ENCODE data around the gene ABCA6.

Gene ABCA6

GRCh38 chr17:69061721-69062556 is 79.8 kb downstream of the ABCA6 start:
- in situ Hi-C loops (cut with HindIII; ENCODE audit: low sequenced_read_pairs) = no loop called here
- no peak for DNase-seq (ENCODE audit: low read depth, low spot score)
- H3K4me3 ChIP-seq (ENCODE audit: low read depth, low read length) = no peak overlapping the region
- TF ChIP-seq, protein P1, sequence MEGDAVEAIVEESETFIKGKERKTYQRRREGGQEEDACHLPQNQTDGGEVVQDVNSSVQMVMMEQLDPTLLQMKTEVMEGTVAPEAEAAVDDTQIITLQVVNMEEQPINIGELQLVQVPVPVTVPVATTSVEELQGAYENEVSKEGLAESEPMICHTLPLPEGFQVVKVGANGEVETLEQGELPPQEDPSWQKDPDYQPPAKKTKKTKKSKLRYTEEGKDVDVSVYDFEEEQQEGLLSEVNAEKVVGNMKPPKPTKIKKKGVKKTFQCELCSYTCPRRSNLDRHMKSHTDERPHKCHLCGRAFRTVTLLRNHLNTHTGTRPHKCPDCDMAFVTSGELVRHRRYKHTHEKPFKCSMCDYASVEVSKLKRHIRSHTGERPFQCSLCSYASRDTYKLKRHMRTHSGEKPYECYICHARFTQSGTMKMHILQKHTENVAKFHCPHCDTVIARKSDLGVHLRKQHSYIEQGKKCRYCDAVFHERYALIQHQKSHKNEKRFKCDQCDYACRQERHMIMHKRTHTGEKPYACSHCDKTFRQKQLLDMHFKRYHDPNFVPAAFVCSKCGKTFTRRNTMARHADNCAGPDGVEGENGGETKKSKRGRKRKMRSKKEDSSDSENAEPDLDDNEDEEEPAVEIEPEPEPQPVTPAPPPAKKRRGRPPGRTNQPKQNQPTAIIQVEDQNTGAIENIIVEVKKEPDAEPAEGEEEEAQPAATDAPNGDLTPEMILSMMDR (IDR thresholded peaks at IDR 0.05; ENCODE audit: low read depth, low read length) = no peak

- peak; percentile 87 for DNase-seq (ENCODE audit: low read depth, low spot score)
- TF ChIP-seq, protein P1 (IDR thresholded peaks at IDR 0.05; ENCODE audit: low read depth, low read length) = no peak
- in situ Hi-C loops (cut with HindIII; ENCODE audit: low sequenced_read_pairs) = no loop called here
- peak within 1 kb of the TSS; percentile 6 for H3K4me3 ChIP-seq (ENCODE audit: low read depth, low read length)
Measured at GRCh38 chr17:69060822-69061221, 80.9 kb downstream of the ABCA6 start, which contains the start of gene ABCA9. ABCA9 (minus strand) TSS chr17:69060927; CDS start chr17:69051126, 9,801 bp downstream.

GRCh38 chr17:69059458-69060175 is 82.1 kb downstream of the ABCA6 start:
- TF ChIP-seq, protein P1 (IDR thresholded peaks at IDR 0.05; ENCODE audit: low read depth, low read length) = no peak
- in situ Hi-C loops (cut with HindIII; ENCODE audit: low sequenced_read_pairs) = no loop called here
- peak overlapping the region; percentile 6 for H3K4me3 ChIP-seq (ENCODE audit: low read depth, low read length)
- DNase-seq (ENCODE audit: low read depth, low spot score) = peak; percentile 59

DNA sequence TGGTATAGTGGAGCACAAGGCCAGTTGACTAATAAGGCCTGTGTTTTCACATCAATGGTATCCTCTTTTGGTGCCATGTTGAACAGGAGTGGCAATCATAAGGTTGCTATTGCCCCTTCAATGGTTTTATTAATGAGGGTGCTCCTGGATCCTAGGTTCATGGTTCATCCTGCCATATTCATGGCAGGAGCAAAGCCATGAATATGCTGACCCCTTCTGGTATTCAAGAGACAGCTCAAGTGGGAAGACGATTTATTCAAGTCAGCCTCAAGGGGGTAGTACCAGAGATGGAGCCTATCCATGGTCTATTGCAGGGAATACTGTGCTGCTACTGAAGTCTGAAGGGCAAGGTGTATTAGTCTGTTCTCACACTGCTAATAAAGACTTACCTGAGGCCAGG is 83.5 kb downstream of the ABCA6 start:
- no peak overlapping the region for H3K4me3 ChIP-seq (ENCODE audit: low read depth, low read length)
- no peak for DNase-seq (ENCODE audit: low read depth, low spot score)
- TF ChIP-seq, protein P1 (IDR thresholded peaks at IDR 0.05; ENCODE audit: low read depth, low read length) = no peak
- in situ Hi-C loops (cut with HindIII; ENCODE audit: low sequenced_read_pairs) = no loop called here

GRCh38 chr17:69057280-69057679 is 84.4 kb downstream of the ABCA6 start:
- TF ChIP-seq, protein P1 (IDR thresholded peaks at IDR 0.05; ENCODE audit: low read depth, low read length) = no peak
- DNase-seq (ENCODE audit: low read depth, low spot score) = no peak
- in situ Hi-C loops (cut with HindIII; ENCODE audit: low sequenced_read_pairs) = no loop called here

DNA sequence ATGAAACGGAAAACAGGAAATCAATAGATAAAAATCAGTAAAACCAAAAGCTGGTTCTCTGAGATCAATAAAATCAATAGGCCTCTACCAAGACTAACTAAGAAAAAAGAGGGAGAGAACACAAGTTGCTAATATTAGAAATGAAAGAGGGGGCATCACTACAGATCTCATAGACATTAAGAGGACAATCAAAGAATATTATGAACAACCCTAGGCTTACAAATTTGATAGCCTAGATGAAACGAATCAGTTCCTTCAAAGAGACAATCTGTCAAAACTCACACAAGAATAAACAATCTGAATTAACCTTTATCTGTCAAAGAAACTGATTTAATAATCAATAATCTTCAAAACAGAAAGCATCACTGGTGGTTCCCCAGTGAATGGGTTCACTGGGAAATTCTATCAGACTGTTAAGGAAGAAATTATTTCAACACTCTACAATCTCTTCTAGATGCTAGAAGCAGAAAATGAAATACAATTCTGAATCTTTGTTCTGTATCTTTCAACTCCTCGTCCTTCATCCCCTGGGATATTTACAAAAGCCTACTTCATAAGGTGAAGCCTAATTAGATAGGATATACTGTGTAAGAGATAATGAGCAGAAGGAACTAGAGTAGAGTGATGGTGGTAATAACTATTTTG is 85.4 kb downstream of the ABCA6 start:
- no peak for DNase-seq (ENCODE audit: low read depth, low spot score)
- TF ChIP-seq, protein P1 (IDR thresholded peaks at IDR 0.05; ENCODE audit: low read depth, low read length) = no peak
- in situ Hi-C loops (cut with HindIII; ENCODE audit: low sequenced_read_pairs) = no loop called here
- no peak overlapping the region for H3K4me3 ChIP-seq (ENCODE audit: low read depth, low read length)

More at GRCh38 chr17:69057280-69057679, 84.4 kb downstream of the ABCA6 start:
- H3K4me3 ChIP-seq (ENCODE audit: low read depth, low read length) = no peak overlapping the region

All from astrocyte of the spinal cord (primary cell).